ENCODE measurements around the gene ITGA3. TPM values are rescaled to one million over a fixed set of nuclear protein-coding genes. Genes with fewer than 3 reads are reported as not detected.

ITGA3 gene
- total and polyA plus RNA-seq, 2 of the 13 experiments (the other 11 are each of a cell fraction or from before 2014, with no cell fraction given): 0.48 to 0.69 TPM

GRCh38 chr17:50101346-50102163, 45.6 kb downstream of the ITGA3 start (continued):
- TF ChIP-seq SIN3A (IDR thresholded peaks at IDR 0.05; ENCODE audit: borderline replicate concordance, low read depth, low read length) (peak; percentile 69; the same call in 1 of the 2 replicates), ZNF264 (CRISPR knock-in tag; IDR thresholded peaks at IDR 0.05) (no peak), ZMYM3 (CRISPR knock-in tag; IDR thresholded peaks at IDR 0.05) (peak; percentile 54; the same call in 1 of the 2 replicates), ZNF484 (CRISPR knock-in tag; IDR thresholded peaks at IDR 0.05; ENCODE audit: borderline replicate concordance, low read depth) (no peak), CHCHD3 (CRISPR knock-in tag; IDR thresholded peaks at IDR 0.05) (peak; percentile 78; the same call in 1 of the 2 replicates), ZNF180 (CRISPR knock-in tag; IDR thresholded peaks at IDR 0.05; ENCODE audit: borderline replicate concordance, low read depth) (no peak), ZNF382 (CRISPR knock-in tag; IDR thresholded peaks at IDR 0.05; ENCODE audit: borderline replicate concordance) (no peak), ZNF598 (CRISPR knock-in tag; IDR thresholded peaks at IDR 0.05; ENCODE audit: borderline replicate concordance) (no peak), TRIM22 (IDR thresholded peaks at IDR 0.05) (no peak), STAT5B (CRISPR knock-in tag; IDR thresholded peaks at IDR 0.05) (no peak), ZNF720 (CRISPR knock-in tag; IDR thresholded peaks at IDR 0.05) (no peak), JUN (CRISPR knock-in tag; IDR thresholded peaks at IDR 0.05) (no peak), HNF1A (IDR thresholded peaks at IDR 0.05; ENCODE audit: low read depth) (no peak), HNF1A (CRISPR knock-in tag; IDR thresholded peaks at IDR 0.05; ENCODE audit: borderline replicate concordance) (no peak; the same call in 1 of the 2 replicates), SKIL (CRISPR knock-in tag; IDR thresholded peaks at IDR 0.05; ENCODE audit: borderline replicate concordance) (no peak), ZNF781 (CRISPR knock-in tag; IDR thresholded peaks at IDR 0.05; ENCODE audit: borderline replicate concordance, not compliant biosample characterization) (no peak), ZNF292 (CRISPR knock-in tag; IDR thresholded peaks at IDR 0.05; ENCODE audit: borderline replicate concordance, low read depth) (no peak), CCDC6 (CRISPR knock-in tag; IDR thresholded peaks at IDR 0.05) (no peak), NPAS2 (CRISPR knock-in tag; IDR thresholded peaks at IDR 0.05; ENCODE audit: borderline replicate concordance) (no peak), EEA1 (CRISPR knock-in tag; IDR thresholded peaks at IDR 0.05; ENCODE audit: borderline replicate concordance) (no peak)
